ENCODE data around the gene VTI1B.

- TF ChIP-seq CTCF (IDR thresholded peaks at IDR 0.05; ENCODE audit: low read depth, low read length, missing input control) (no peak), SP1 (IDR thresholded peaks at IDR 0.05) (no peak), YY1 (IDR thresholded peaks at IDR 0.05) (no peak), ATF3 (IDR thresholded peaks at IDR 0.05) (no peak), REST (IDR thresholded peaks at IDR 0.05) (no peak), RAD21 (IDR thresholded peaks at IDR 0.05) (no peak), TAF1 (conservative IDR thresholded peaks at IDR 0.05) (no peak), MAX (IDR thresholded peaks at IDR 0.05) (no peak), GABPA (IDR thresholded peaks at IDR 0.05 in 1 of 2, conservative IDR thresholded peaks at IDR 0.05 in 1 of 2) (no peak)
These were observed 51.3 kb downstream of the VTI1B start for GRCh38 chr14:67623114-67623513.
